ENCODE results near the gene PTTG1IP. TPM values are rescaled to one million over a fixed set of nuclear protein-coding genes. Genes with fewer than 3 reads are reported as not detected.

The PTTG1IP gene
- total RNA-seq, 1 experiment from 2014 or later, result 330 TPM

- H2AFZ ChIP-seq (ENCODE audit: low read length), result no peak overlapping the region
- H3K9me3 ChIP-seq (ENCODE audit: low read length), result no peaks in the 10 kb centered on the region
- no peak for DNase-seq
- H3K9me2 ChIP-seq (replicated peaks; ENCODE audit: low read length), result no peaks in the 10 kb centered on the region
- intact Hi-C loops (cut with micrococcal nuclease), result no loop called here
- ChIA-PET CTCF (no interaction called here), POLR2A (ENCODE audit: unreplicated experiment) (no interaction called here)
- no peaks in the 10 kb centered on the region for H3K27me3 ChIP-seq (ENCODE audit: low read length)
- no peaks in the 10 kb centered on the region for H3K36me3 ChIP-seq (ENCODE audit: low read depth, low read length)
- no peaks in the 10 kb centered on the region for H3K79me2 ChIP-seq (ENCODE audit: low read length)
- BruUV-seq (replicated peaks), result no TSS peak
- H3K9ac ChIP-seq (ENCODE audit: low read length), result no peak overlapping the region
- TF ChIP-seq EZH2phosphoT487 (IDR thresholded peaks at IDR 0.05; ENCODE audit: borderline replicate concordance, low read length) (no peak), EZH2 (IDR thresholded peaks at IDR 0.05; ENCODE audit: low read length, unreplicated experiment) (no peak), CTCF (conservative IDR thresholded peaks at IDR 0.05; ENCODE audit: low read depth, low read length) (no peak)
- ATAC-seq, result no peak
- H4K20me1 ChIP-seq (ENCODE audit: low read length), result no peaks in the 10 kb centered on the region
- H3F3A ChIP-seq (ENCODE audit: low read length, unreplicated experiment), result peaks cover 5% of the 10 kb centered on the region
- H3K4me2 ChIP-seq (ENCODE audit: low read length), result no peak overlapping the region
- no peak overlapping the region for H3K4me3 ChIP-seq (ENCODE audit: low read length)
- no peak overlapping the region for H3K27ac ChIP-seq (ENCODE audit: low read length)
- peaks cover 21% of the 10 kb centered on the region for H3K4me1 ChIP-seq (ENCODE audit: insufficient read depth, low read length)
Observed at GRCh38 chr21:44885615-44886014, 12.1 kb upstream of the PTTG1IP start.

GRCh38 chr21:44884097-44884496 lies 10.6 kb upstream of the PTTG1IP start:
- H3F3A ChIP-seq (ENCODE audit: low read length, unreplicated experiment), result peaks cover 5% of the 10 kb centered on the region
- no peaks in the 10 kb centered on the region for H3K9me3 ChIP-seq (ENCODE audit: low read length)
- peaks cover 34% of the 10 kb centered on the region for H3K4me1 ChIP-seq (ENCODE audit: insufficient read depth, low read length)
- intact Hi-C loops (cut with micrococcal nuclease), result no loop called here
- no TSS peak for BruUV-seq (replicated peaks)
- ChIA-PET CTCF (no interaction called here), POLR2A (ENCODE audit: unreplicated experiment) (no interaction called here)
- no peak for ATAC-seq
- no peaks in the 10 kb centered on the region for H3K36me3 ChIP-seq (ENCODE audit: low read depth, low read length)
- no peaks in the 10 kb centered on the region for H3K79me2 ChIP-seq (ENCODE audit: low read length)
- H3K4me2 ChIP-seq (ENCODE audit: low read length), result no peak overlapping the region
- H3K4me3 ChIP-seq (ENCODE audit: low read length), result no peak overlapping the region
- H3K9ac ChIP-seq (ENCODE audit: low read length), result no peak overlapping the region
- H3K27ac ChIP-seq (ENCODE audit: low read length), result no peak overlapping the region
- no peak for DNase-seq
- H2AFZ ChIP-seq (ENCODE audit: low read length), result no peak overlapping the region
- TF ChIP-seq CTCF (conservative IDR thresholded peaks at IDR 0.05; ENCODE audit: low read depth, low read length) (no peak), EZH2 (IDR thresholded peaks at IDR 0.05; ENCODE audit: low read length, unreplicated experiment) (no peak), EZH2phosphoT487 (IDR thresholded peaks at IDR 0.05; ENCODE audit: borderline replicate concordance, low read length) (no peak)
- no peaks in the 10 kb centered on the region for H3K27me3 ChIP-seq (ENCODE audit: low read length)
- H4K20me1 ChIP-seq (ENCODE audit: low read length), result no peaks in the 10 kb centered on the region
- H3K9me2 ChIP-seq (replicated peaks; ENCODE audit: low read length), result no peaks in the 10 kb centered on the region

- Histone ChIP-seq H3K27me3 (ENCODE audit: low read length) (no peaks in the 10 kb centered on the region), H2AFZ (ENCODE audit: low read length) (no peak overlapping the region), H3K4me1 (ENCODE audit: insufficient read depth, low read length) (peaks cover 43% of the 10 kb centered on the region), H4K20me1 (ENCODE audit: low read length) (no peaks in the 10 kb centered on the region), H3K4me3 (ENCODE audit: low read length) (no peak overlapping the region), H3K27ac (ENCODE audit: low read length) (no peak overlapping the region), H3K9ac (ENCODE audit: low read length) (no peak overlapping the region), H3K9me3 (ENCODE audit: low read length) (no peaks in the 10 kb centered on the region), H3F3A (ENCODE audit: low read length, unreplicated experiment) (peaks cover 5% of the 10 kb centered on the region), H3K36me3 (ENCODE audit: low read depth, low read length) (no peaks in the 10 kb centered on the region), H3K9me2 (replicated peaks; ENCODE audit: low read length) (no peaks in the 10 kb centered on the region), H3K4me2 (ENCODE audit: low read length) (no peak overlapping the region), H3K79me2 (ENCODE audit: low read length) (no peaks in the 10 kb centered on the region)
- TF ChIP-seq EZH2phosphoT487 (IDR thresholded peaks at IDR 0.05; ENCODE audit: borderline replicate concordance, low read length), result no peak
- TF ChIP-seq EZH2 (IDR thresholded peaks at IDR 0.05; ENCODE audit: low read length, unreplicated experiment), result no peak
- no peak for TF ChIP-seq CTCF (conservative IDR thresholded peaks at IDR 0.05; ENCODE audit: low read depth, low read length)
- ChIA-PET CTCF (no interaction called here), POLR2A (ENCODE audit: unreplicated experiment) (interaction anchor here (0.6 kb wide), 1 partner anchor 9 kb away, joined by 3 read pairs; the partner anchor contains the start of gene PTTG1IP)
- intact Hi-C loops (cut with micrococcal nuclease), result no loop called here
- ATAC-seq (no peak), DNase-seq (no peak)
- BruUV-seq (replicated peaks), result no TSS peak
Observed at GRCh38 chr21:44883250-44883649, 9.8 kb upstream of the PTTG1IP start.
